ELF-1 (cell line): ENCODE results near the gene TMCC1.
"Not testable (repeated sequence)": the region's sequence is repeated elsewhere in the genome, so short reads cannot be mapped to it uniquely, and the experiment has no call there.

Source experiments
- DNase-seq: peaks from one replicate; pipeline ENCODE4 v3.0.0-alpha.2; 2016; ENCODE audit warnings: low read depth, low spot score

TMCC1 gene

GRCh38 chr3:129893581-129894070 is at the start of gene TMCC1:
Gene TMCC1 (minus strand): TSS chr3:129893711.
- peak; percentile 94 for DNase-seq

GRCh38 chr3:129943020-129943419 is 49.5 kb upstream of the TMCC1 start:
- no peak for DNase-seq

DNA sequence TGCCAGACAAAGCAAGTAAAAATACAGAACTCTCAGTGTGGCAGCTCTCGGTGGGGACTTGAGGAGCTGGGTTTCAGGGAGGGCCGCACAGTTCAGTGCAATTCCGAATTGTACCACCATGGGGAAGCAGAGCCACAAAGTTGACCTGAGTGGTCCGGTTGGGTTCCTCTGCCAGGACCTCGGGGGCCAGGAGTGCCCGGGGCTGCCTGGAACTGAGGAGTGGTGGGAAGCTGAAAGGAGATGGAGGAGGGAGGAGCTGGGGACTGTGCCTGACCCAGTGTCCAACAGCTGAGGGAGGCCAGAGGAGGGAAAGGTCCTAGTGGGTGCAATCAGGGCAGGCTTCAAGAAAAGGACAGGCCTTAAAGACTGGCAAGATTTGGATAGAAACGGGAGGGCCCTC is 48.8 kb upstream of the TMCC1 start:
- DNase-seq = peak; percentile 94

- DNase-seq = no peak
Measured at GRCh38 chr3:129940086-129940485, 46.6 kb upstream of the TMCC1 start.

DNA sequence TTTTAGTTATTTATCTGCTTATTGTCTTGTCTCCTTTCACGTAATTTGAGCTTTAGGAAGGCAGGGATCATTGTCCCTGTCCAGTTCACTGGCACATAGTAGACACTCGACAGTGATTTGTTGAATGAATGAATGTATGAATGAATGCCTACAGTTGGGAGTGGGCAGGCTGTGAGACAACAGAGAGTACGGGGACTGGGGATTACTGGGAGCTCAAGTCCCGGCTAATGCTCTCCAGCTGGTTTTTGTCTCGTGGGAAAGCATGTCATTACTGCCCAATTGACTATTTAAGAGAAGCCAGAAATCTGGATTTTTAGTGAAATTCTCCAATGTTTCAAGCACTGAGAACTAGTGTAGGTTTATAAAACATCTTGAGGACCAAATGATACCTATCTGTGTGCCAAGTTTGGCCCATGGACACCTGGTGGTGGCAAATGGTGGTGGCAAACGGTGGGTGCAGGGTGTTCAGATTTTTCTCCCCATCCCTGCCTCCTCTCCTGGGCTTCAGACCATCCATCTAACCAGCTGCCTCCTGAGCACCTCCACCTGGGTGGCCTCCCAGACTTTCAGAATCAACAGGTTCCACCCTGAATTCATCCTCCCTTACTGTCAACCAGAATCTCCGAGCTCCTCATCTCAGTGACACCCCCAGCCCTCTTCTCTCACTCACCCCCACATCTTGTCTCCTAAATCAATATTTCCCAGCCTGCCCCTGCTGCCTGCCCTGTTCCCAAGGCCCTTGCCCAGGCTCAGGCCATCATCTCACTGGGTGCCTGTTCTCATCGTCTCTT is 44.8 kb upstream of the TMCC1 start:
- no peak for DNase-seq

- peak; percentile 46 for DNase-seq
Measured at GRCh38 chr3:129937717-129938116, 44.2 kb upstream of the TMCC1 start.

GRCh38 chr3:129936757-129937156 is 43.2 kb upstream of the TMCC1 start:
- DNase-seq = peak; percentile 16

- DNase-seq = peak; percentile 71
Measured at GRCh38 chr3:129934234-129935123, 41.0 kb upstream of the TMCC1 start.

GRCh38 chr3:129933471-129933870 is 40.0 kb upstream of the TMCC1 start:
- no peak for DNase-seq

DNA sequence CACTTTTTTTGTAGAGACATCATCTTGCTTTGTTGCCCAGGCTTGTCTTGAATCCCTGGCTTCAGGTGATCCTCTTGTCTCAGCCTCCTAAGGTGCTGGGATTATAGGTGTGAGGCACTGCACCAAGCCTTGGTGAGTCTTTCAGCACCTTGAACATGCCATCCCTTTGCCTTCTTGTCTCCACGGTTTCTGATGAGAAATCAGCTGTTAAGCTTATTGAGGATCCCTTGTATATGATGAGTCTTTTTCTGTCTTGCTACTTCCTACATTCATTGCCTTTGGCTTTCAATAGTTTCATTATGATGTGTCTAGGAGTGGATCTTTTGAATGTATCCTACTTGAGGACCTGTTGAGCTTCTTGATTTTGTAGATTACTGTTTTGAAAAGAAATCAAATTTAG is 35.9 kb upstream of the TMCC1 start:
- no peak for DNase-seq

GRCh38 chr3:129927072-129927471 is 33.6 kb upstream of the TMCC1 start:
- DNase-seq = no peak

- no peak for DNase-seq
Measured at GRCh38 chr3:129919806-129920205, 26.3 kb upstream of the TMCC1 start.

DNA sequence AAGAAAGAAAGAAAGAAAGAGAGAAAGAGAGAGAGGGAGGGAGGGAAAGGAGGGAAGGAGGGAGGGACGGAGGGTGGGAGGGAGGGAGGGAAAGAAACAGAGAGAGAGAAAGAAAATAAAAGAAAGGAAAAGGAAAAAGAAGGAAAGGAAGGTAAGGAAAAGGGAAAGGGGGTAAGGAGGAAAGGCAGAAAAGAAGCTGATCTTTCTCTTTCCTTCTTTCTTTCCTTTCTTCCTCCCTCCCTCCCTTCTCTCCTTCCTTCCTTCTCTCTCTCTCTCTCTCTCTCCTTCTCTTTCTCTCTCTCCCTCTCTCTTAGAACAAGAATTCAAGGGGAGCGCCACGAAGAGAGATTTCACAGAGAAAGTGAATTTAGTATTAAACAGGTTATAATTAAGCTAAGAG is 25.8 kb upstream of the TMCC1 start:
- no peak for DNase-seq

DNA sequence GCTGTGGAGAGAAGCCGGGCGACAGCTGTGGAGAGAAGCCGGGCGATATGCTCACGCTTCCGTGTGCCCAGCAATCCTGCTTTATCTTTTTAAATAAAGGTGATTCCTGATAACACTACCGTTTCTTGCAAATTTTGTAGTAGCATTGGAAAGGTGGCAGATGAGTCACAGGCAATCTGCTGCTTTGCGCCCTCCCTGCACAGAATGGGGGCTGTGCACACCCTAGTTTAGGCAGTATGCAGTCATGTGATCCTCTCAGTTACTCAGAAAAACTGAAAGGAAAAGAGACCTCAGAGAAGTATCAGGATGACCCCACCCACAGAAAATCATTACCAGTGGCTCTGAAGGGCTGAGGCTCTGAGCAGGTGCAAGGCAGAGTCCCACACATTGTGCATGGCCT is 24.9 kb upstream of the TMCC1 start:
- DNase-seq = no peak

DNA sequence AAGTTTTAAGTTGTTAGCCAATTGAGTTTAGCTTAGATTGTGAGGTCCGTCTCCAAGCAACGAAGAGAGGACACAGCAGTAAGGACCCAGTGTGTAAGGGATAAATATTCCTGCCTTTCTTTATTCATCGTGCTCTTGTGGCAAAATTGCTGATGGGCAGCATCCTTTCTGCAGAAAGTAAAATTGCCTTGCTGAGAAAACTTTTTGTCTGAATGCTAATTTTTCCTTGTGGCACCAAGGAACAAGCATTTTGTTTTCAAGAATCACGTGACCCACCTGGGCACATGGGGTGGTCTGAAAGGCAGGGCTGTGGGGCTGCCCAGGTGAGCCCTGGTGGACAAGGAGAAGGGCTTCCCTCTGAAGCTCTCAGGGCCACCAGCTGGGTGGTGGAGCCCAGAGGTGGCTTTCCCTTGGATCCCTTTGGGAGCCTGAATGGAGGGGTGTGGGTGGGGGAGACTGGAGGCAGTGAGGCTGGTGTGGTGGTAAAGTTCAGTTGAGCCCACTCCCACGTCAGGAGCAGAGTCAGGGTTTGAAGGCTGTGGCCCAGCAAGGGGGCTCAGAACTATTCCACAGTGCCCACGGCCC is 24.0 kb upstream of the TMCC1 start:
- no peak for DNase-seq

DNA sequence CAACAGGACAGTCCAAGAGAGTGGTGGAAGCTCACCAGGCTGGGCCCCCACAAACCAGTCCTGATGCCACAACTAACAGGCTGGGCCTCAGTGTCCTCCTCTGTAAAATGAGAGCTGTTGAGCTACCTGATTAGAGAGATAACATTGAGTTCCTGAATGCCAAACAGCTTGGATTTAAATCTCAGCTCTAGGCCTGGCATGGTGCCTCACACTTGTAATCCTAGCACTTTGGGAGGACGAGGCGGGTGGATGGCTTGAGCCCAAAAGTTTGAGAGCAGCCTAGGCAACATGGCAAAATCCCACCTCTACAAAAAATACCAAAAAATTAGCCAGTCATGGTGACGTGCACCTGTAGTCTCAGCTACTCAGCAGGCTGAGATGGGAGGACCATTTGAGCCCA is 20.1 kb upstream of the TMCC1 start:
- no peak for DNase-seq

GRCh38 chr3:129911261-129911861 is 17.9 kb upstream of the TMCC1 start:
- no peak for DNase-seq

- not testable (repeated sequence) for DNase-seq
Measured at GRCh38 chr3:129909235-129909634, 15.7 kb upstream of the TMCC1 start.

GRCh38 chr3:129908417-129908816 is 14.9 kb upstream of the TMCC1 start:
- peak; percentile 72 for DNase-seq

DNA sequence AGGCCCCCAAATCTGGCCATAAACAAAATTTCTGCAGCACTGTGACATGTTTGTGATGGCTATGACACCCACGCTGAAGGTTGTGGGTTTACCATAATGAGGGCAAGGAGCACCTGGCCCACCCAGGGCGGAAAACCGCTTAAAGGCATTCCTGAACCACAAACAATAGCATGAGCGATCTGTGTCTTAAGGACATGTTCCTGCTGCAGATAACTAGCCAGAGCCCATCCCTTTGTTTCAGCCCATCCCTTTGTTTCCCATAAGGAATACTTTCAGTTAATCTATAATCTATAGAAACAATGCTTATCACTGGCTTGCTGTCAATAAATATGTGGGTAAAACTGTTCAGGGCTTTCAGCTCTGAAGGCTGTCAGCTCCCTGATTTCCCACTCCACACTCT is 7.8 kb upstream of the TMCC1 start:
- not testable (repeated sequence) for DNase-seq

- no peak for DNase-seq
Measured at GRCh38 chr3:129897026-129897425, 3.5 kb upstream of the TMCC1 start.
